Panc1 (cell line): Measurements from ENCODE around the gene UBXN1. TPM values are rescaled to one million over a fixed set of nuclear protein-coding genes. Genes with fewer than 3 reads are reported as not detected.

ENCODE experiments used
- ATAC-seq: fragments of 200-7000 bp; cut with Tn5 transposase; 2 replicates; pipeline ENCODE4 v1.9.1; 2020; ENCODE audit warnings: mild to moderate bottlenecking, moderate library complexity
- BruUV-seq: library from RNA; stranded (reverse); fragments of 400-500 nt; replicated peaks from 2 replicates; lab custom pipeline; 2021; lab: Mats Ljungman, UMichigan
- CTCF ChIA-PET: fragments of 300-600 bp; sonication (Branson Sonifier 250); formaldehyde crosslinking; loops from one replicate; lab custom pipeline; 2022; ENCODE audit warnings: antibody characterized with exemption; lab: Charles Lee
- POLR2A ChIA-PET: fragments of 300-600 bp; sonication (Branson Sonifier 250); formaldehyde crosslinking; loops from one replicate; lab custom pipeline; 2022; ENCODE audit warnings: antibody characterized with exemption; lab: Charles Lee
- DNase-seq: peaks from one replicate; pipeline ENCODE4 v3.0.0-alpha.2; 2010; ENCODE audit warnings: low read depth, low spot score
- H3K27ac ChIP-seq: 2 replicates; pipeline ENCODE4 v1.5.1; 2011; ENCODE audit warnings: mild to moderate bottlenecking, low read length, inconsistent platforms
- H3K27me3 ChIP-seq: fragments of 200-500 bp; sonication (Bioruptor generic); 2 replicates; pipeline ENCODE4 v1.6.0; 2014; ENCODE audit warnings: low read length, inconsistent platforms; ENCODE audit not compliant: control insufficient read depth, insufficient read depth
- H3K36me3 ChIP-seq: fragments of 200-500 bp; sonication (Bioruptor generic); 2 replicates; pipeline ENCODE4 v1.5.1; 2014; ENCODE audit warnings: inconsistent platforms, mild to moderate bottlenecking, low read length, moderate library complexity; ENCODE audit not compliant: control insufficient read depth, insufficient read depth
- H3K4me1 ChIP-seq: 2 replicates; pipeline ENCODE4 v1.5.1; 2011; ENCODE audit warnings: inconsistent platforms, mild to moderate bottlenecking, low read length, moderate library complexity; ENCODE audit not compliant: control insufficient read depth, insufficient read depth
- H3K4me3 ChIP-seq, 2 experiments: 2 replicates each; pipeline ENCODE4 v1.5.1; 2011 to 2012; ENCODE audit warnings: low read depth in 2 of 2, low read length in 2 of 2, mild to moderate bottlenecking in 2 of 2, inconsistent platforms in 1 of 2, moderate library complexity in 1 of 2
- H3K9me3 ChIP-seq: fragments of 200-500 bp; sonication (Bioruptor generic); 2 replicates; pipeline ENCODE4 v1.5.1; 2014; ENCODE audit warnings: low read depth, mild to moderate bottlenecking, inconsistent platforms, low read length, moderate library complexity; ENCODE audit not compliant: control insufficient read depth, insufficient read depth
- CTCF ChIP-seq: fragments of 450-650 bp; IDR thresholded peaks from 2 replicates; pipeline ENCODE4 v1.5.1; 2017; ENCODE audit warnings: mild to moderate bottlenecking
- POLR2AphosphoS5 ChIP-seq: IDR thresholded peaks from 2 replicates; pipeline ENCODE4 v1.6.1; 2012; ENCODE audit warnings: mild to moderate bottlenecking, low read depth, low read length, moderate library complexity
- SIN3A ChIP-seq: IDR thresholded peaks from 2 replicates; pipeline ENCODE4 v1.6.1; 2012; ENCODE audit warnings: low read depth, mild to moderate bottlenecking, low read length, moderate library complexity, borderline replicate concordance; ENCODE audit not compliant: insufficient read depth
- TCF7L2 ChIP-seq: IDR thresholded peaks from 2 replicates; pipeline ENCODE4 v1.6.1; 2011; ENCODE audit warnings: mild to moderate bottlenecking, low read depth, low read length, inconsistent platforms
- in situ Hi-C: cut with HindIII; loops from 2 replicates; pipeline ENCODE4 v1.10.0; 2016; ENCODE audit warnings: low sequenced_read_pairs, low pct_unique_long_range_greater_than_20kb
- intact Hi-C: fragments of 100-400 bp; cut with micrococcal nuclease; formaldehyde crosslinking; loops from one replicate; pipeline ENCODE4 v1.10.0; 2022; ENCODE audit not compliant: unreplicated experiment
- total RNA-seq: library from RNA; stranded (reverse); gene quantifications from one replicate; pipeline ENCODE4 v1.2.1, GENCODE V29; 2021; ENCODE audit not compliant: unreplicated experiment
- TF ChIP-seq, protein P1 (sequence below), 2 experiments: IDR thresholded peaks; 2 replicates each; pipeline ENCODE4 v1.6.1; 2011 to 2012; ENCODE audit warnings: low read depth in 2 of 2, control low read depth in 1 of 2, low read length in 1 of 2, mild to moderate bottlenecking in 1 of 2, moderate library complexity in 1 of 2; ENCODE audit not compliant: insufficient read depth in 1 of 2

Gene UBXN1
- total RNA-seq, 1 experiment from 2014 or later, result 105 TPM

DNA sequence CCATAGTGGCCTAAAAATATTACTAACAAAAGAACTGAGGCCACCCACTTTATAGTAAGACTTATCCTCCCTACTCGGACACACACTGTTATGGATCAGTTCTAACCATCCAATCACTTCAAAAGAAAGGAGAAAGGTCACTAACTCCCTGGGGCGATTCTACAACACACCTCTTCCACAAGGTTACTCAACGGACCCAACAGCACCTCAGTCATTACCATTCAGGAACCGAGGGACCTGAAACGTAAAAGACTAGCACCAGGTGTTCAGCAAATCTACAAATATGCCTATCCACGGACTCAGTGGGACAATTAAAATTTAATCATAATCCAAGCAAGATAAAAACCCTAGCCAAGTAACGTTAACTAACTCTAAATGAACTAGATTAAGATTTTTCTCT lies 46.8 kb upstream of the UBXN1 start:
- no peak for TF ChIP-seq POLR2AphosphoS5
- peaks cover 9% of the 10 kb centered on the region for H3K4me1 ChIP-seq
- POLR2A ChIA-PET, result no interaction called here
- H3K4me3 ChIP-seq, result peak overlapping the region; percentile 68 to 100
- in situ Hi-C loops, result no loop called here
- no peaks in the 10 kb centered on the region for H3K27me3 ChIP-seq
- DNase-seq, result no peak
- BruUV-seq, result TSS peak; percentile 59
- no peak for ATAC-seq
- H3K27ac ChIP-seq, result peak overlapping the region; percentile 92
- H3K36me3 ChIP-seq, result peaks cover 44% of the 10 kb centered on the region
- CTCF ChIA-PET, result interaction anchor here (0.6 kb wide), 1 partner anchor 20 kb away, joined by 9 read pairs; no protein-coding TSS in a partner anchor
- H3K9me3 ChIP-seq, result no peaks in the 10 kb centered on the region
- intact Hi-C loops, result no loop called here

DNA sequence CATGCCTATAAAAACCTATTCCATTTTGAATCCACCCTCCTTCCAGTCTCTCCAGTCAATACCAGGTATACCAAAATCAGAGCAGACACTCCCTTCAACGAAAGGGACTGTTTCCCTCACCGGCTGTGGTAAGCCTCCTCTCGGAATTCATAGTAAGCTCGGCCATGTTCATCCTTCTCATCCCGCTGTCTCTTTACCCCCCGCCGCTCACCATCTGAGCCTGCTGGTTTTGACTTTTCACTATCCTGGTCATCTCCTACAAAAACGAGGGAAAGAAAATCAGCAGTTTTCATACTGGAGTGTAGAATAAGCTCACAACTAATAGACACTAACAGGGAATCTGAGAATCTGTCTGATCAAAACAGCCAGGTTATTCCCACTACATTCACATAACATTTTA lies 45.3 kb upstream of the UBXN1 start:
- in situ Hi-C loops, result no loop called here
- BruUV-seq, result no TSS peak
- peak overlapping the region; percentile 92 for H3K27ac ChIP-seq
- H3K27me3 ChIP-seq, result no peaks in the 10 kb centered on the region
- no peak for TF ChIP-seq CTCF
- TF ChIP-seq, protein P1, sequence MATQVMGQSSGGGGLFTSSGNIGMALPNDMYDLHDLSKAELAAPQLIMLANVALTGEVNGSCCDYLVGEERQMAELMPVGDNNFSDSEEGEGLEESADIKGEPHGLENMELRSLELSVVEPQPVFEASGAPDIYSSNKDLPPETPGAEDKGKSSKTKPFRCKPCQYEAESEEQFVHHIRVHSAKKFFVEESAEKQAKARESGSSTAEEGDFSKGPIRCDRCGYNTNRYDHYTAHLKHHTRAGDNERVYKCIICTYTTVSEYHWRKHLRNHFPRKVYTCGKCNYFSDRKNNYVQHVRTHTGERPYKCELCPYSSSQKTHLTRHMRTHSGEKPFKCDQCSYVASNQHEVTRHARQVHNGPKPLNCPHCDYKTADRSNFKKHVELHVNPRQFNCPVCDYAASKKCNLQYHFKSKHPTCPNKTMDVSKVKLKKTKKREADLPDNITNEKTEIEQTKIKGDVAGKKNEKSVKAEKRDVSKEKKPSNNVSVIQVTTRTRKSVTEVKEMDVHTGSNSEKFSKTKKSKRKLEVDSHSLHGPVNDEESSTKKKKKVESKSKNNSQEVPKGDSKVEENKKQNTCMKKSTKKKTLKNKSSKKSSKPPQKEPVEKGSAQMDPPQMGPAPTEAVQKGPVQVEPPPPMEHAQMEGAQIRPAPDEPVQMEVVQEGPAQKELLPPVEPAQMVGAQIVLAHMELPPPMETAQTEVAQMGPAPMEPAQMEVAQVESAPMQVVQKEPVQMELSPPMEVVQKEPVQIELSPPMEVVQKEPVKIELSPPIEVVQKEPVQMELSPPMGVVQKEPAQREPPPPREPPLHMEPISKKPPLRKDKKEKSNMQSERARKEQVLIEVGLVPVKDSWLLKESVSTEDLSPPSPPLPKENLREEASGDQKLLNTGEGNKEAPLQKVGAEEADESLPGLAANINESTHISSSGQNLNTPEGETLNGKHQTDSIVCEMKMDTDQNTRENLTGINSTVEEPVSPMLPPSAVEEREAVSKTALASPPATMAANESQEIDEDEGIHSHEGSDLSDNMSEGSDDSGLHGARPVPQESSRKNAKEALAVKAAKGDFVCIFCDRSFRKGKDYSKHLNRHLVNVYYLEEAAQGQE (IDR thresholded peaks at IDR 0.05; ENCODE audit: insufficient read depth in 1 of 2, low read depth in 2 of 2, low read length in 1 of 2), result no peak
- TF ChIP-seq SIN3A, result no peak
- TF ChIP-seq POLR2AphosphoS5, result no peak
- TF ChIP-seq TCF7L2, result no peak
- no peaks in the 10 kb centered on the region for H3K9me3 ChIP-seq
- CTCF ChIA-PET, result no interaction called here
- DNase-seq, result no peak
- intact Hi-C loops, result no loop called here
- H3K36me3 ChIP-seq, result peaks cover 50% of the 10 kb centered on the region
- H3K4me1 ChIP-seq, result peaks cover 9% of the 10 kb centered on the region
- POLR2A ChIA-PET, result interaction anchor here (0.6 kb wide), 2 partner anchors 14 to 86 kb away, joined by 3 to 6 read pairs; no protein-coding TSS in a partner anchor
- H3K4me3 ChIP-seq, result peak overlapping the region; percentile 7 to 68
- no peak for ATAC-seq

- in situ Hi-C loops, result no loop called here
- Histone ChIP-seq H3K27ac (no peak overlapping the region), H3K4me1 (peaks cover 9% of the 10 kb centered on the region), H3K9me3 (no peaks in the 10 kb centered on the region), H3K27me3 (no peaks in the 10 kb centered on the region), H3K36me3 (peaks cover 55% of the 10 kb centered on the region), H3K4me3 (no peak overlapping the region)
- ATAC-seq, result no peak
- DNase-seq, result no peak
- ChIA-PET POLR2A (no interaction called here), CTCF (no interaction called here)
- TSS peak; percentile 75 for BruUV-seq
- no peak for TF ChIP-seq TCF7L2
- TF ChIP-seq POLR2AphosphoS5, result no peak
- TF ChIP-seq, protein P1 (IDR thresholded peaks at IDR 0.05; ENCODE audit: insufficient read depth in 1 of 2, low read depth in 2 of 2, low read length in 1 of 2), result no peak
- TF ChIP-seq SIN3A, result no peak
- TF ChIP-seq CTCF, result no peak; the same call in 1 of the 2 replicates
- intact Hi-C loops, result no loop called here
These were observed 43.1 kb upstream of the UBXN1 start for GRCh38 chr11:62721994-62722393.
